ENCODE data around the gene SLC10A3. TPM values are rescaled to one million over a fixed set of nuclear protein-coding genes. Genes with fewer than 3 reads are reported as not detected.
A peak's percentile ranks its signal among the peaks of the same experiment; 100 is the strongest.

Gene SLC10A3
- total RNA-seq, 8 experiments from 2014 or later = 5.2 to 20.3 (median 9.8) TPM

- in situ Hi-C loops (cut with MboI; ENCODE audit: low pct_unique_long_range_greater_than_20kb in 2 of 9, low sequenced_read_pairs in 9 of 9, unreplicated experiment in 9 of 9) = no loop called here
- peaks cover 3 to 4% of the 10 kb centered on the region in 2 donors for H3K4me1 ChIP-seq (replicated peaks in 1 of 2)
- 40 to 80% (median 62%) methylated on average over 1 to 7 of the region's 28 CpGs; no CpG with 5 or more reads in 7 of the 10 experiments for WGBS, 10 experiments
- no peak overlapping the region for H3K4me3 ChIP-seq
- ATAC-seq (replicated peaks in 6 of 8) = peak in 3 of 8 experiments; percentile 15 to 26 (median 20)
- no peak overlapping the region for H3K27ac ChIP-seq
Measured at GRCh38 chrX:154472685-154473632, 17.5 kb downstream of the SLC10A3 start.

GRCh38 chrX:154471839-154472684 is 18.4 kb downstream of the SLC10A3 start:
- H3K27ac ChIP-seq = no peak overlapping the region
- H3K4me3 ChIP-seq = no peak overlapping the region
- no CpG with 5 or more reads among the region's 23 CpGs for WGBS, 10 experiments
- no peaks in the 10 kb centered on the region for H3K4me1 ChIP-seq (replicated peaks in 1 of 2)
- peak in 5 of 8 experiments; percentile 6 to 87 (median 19) for ATAC-seq (replicated peaks in 6 of 8)
- in situ Hi-C loops (cut with MboI; ENCODE audit: low pct_unique_long_range_greater_than_20kb in 2 of 9, low sequenced_read_pairs in 9 of 9, unreplicated experiment in 9 of 9) = no loop called here

DNA sequence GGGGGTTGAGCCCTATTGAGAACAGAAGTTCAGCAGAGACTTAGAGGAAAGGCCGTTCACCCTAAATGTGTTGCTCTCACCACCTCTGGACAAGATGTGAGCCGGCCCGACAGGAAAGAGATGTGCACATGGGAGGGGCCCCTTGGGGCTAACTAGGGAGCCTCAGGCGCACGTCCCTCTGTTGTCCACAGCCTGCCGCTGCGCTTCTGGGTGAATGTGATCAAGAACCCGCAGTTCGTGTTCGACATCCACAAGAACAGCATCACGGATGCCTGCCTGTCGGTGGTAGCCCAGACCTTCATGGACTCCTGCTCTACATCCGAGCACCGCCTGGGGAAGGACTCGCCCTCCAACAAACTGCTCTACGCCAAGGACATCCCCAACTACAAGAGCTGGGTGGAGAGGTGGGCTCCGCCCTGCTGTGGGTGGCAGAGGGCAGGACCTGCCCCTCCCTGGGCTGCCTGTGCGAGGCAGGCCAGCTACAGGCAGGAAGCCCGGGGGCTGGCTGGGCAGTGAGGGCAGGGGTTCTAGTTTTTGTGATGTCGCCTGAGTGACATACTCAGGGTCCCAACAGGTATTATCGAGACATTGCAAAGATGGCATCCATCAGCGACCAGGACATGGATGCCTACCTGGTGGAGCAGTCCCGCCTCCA is 19.4 kb downstream of the SLC10A3 start:
- WGBS, 10 experiments = 60 to 80% methylated on average over 1 of the region's 23 CpGs; no CpG with 5 or more reads in 8 of the 10 experiments
- Histone ChIP-seq H3K27ac (no peak overlapping the region), H3K4me3 (no peak overlapping the region), H3K4me1 (replicated peaks in 1 of 2) (no peaks in the 10 kb centered on the region)
- ATAC-seq (replicated peaks in 6 of 8) = no peak
- in situ Hi-C loops (cut with MboI; ENCODE audit: low pct_unique_long_range_greater_than_20kb in 2 of 9, low sequenced_read_pairs in 9 of 9, unreplicated experiment in 9 of 9) = no loop called here

DNA sequence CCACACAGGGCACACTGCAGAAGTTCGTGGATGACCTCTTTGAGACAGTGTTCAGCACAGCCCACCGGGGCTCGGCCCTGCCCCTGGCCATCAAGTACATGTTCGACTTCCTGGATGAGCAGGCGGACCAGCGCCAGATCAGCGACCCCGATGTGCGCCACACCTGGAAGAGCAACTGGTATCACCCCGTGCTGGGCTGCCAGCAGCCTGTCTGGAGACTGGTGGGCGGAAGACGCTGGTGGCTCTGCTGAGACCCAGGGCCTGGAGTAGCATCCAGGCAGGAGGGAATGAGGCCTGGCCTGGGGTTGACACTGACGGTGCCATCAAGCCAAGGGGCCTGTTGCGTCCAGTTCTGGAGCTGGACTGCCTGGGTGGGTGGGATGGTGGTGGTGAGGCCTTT is 20.0 kb downstream of the SLC10A3 start:
- Histone ChIP-seq H3K4me3 (no peak overlapping the region), H3K27ac (no peak overlapping the region), H3K4me1 (replicated peaks in 1 of 2) (no peaks in the 10 kb centered on the region)
- ATAC-seq (replicated peaks in 6 of 8) = no peak
- 95% methylated on average over 4 of the region's 14 CpGs; no CpG with 5 or more reads in 9 of the 10 experiments for WGBS, 10 experiments
- in situ Hi-C loops (cut with MboI; ENCODE audit: low pct_unique_long_range_greater_than_20kb in 2 of 9, low sequenced_read_pairs in 9 of 9, unreplicated experiment in 9 of 9) = no loop called here

GRCh38 chrX:154469880-154470279 is 20.5 kb downstream of the SLC10A3 start:
- no peak overlapping the region for H3K27ac ChIP-seq
- in situ Hi-C loops (cut with MboI; ENCODE audit: low pct_unique_long_range_greater_than_20kb in 2 of 9, low sequenced_read_pairs in 9 of 9, unreplicated experiment in 9 of 9) = no loop called here
- WGBS, 10 experiments = 85 to 91% methylated on average over 4 to 7 of the region's 18 CpGs; no CpG with 5 or more reads in 8 of the 10 experiments
- H3K4me1 ChIP-seq (replicated peaks in 1 of 2) = no peaks in the 10 kb centered on the region
- no peak overlapping the region for H3K4me3 ChIP-seq
- ATAC-seq (replicated peaks in 6 of 8) = no peak

- no peak for ATAC-seq (replicated peaks in 6 of 8)
- 100% methylated on average over 1 of the region's 9 CpGs; no CpG with 5 or more reads in 9 of the 10 experiments for WGBS, 10 experiments
- no peak overlapping the region for H3K27ac ChIP-seq
- no peak overlapping the region for H3K4me3 ChIP-seq
- in situ Hi-C loops (cut with MboI; ENCODE audit: low pct_unique_long_range_greater_than_20kb in 2 of 9, low sequenced_read_pairs in 9 of 9, unreplicated experiment in 9 of 9) = no loop called here
- H3K4me1 ChIP-seq (replicated peaks in 1 of 2) = no peaks in the 10 kb centered on the region
Measured at GRCh38 chrX:154469114-154469513, 21.3 kb downstream of the SLC10A3 start.

GRCh38 chrX:154468217-154468616 is 22.2 kb downstream of the SLC10A3 start:
- Histone ChIP-seq H3K4me3 (no peak overlapping the region), H3K4me1 (replicated peaks in 1 of 2) (no peaks in the 10 kb centered on the region), H3K27ac (no peak overlapping the region)
- in situ Hi-C loops (cut with MboI; ENCODE audit: low pct_unique_long_range_greater_than_20kb in 2 of 9, low sequenced_read_pairs in 9 of 9, unreplicated experiment in 9 of 9) = no loop called here
- ATAC-seq (replicated peaks in 6 of 8) = no peak
- no CpG with 5 or more reads among the region's 23 CpGs for WGBS, 10 experiments

DNA sequence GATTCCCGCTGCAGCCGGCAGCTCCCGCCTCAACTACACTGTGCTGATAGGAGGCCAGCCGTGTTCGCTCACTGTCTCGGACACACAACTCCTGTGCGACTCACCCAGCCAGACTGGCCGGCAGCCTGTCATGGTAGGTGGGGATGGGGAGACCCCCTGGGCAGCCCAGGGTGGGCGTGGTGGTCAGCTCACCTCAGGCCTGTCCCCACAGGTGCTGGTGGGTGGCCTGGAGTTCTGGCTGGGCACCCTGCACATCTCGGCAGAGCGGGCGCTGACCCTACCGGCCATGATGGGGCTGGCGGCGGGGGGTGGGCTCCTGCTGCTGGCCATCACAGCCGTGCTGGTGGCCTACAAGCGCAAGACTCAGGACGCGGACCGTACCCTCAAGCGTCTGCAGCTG is 22.9 kb downstream of the SLC10A3 start:
- Histone ChIP-seq H3K4me1 (replicated peaks in 1 of 2) (no peaks in the 10 kb centered on the region), H3K4me3 (no peak overlapping the region), H3K27ac (no peak overlapping the region)
- WGBS, 10 experiments = no CpG with 5 or more reads among the region's 21 CpGs
- in situ Hi-C loops (cut with MboI; ENCODE audit: low pct_unique_long_range_greater_than_20kb in 2 of 9, low sequenced_read_pairs in 9 of 9, unreplicated experiment in 9 of 9) = no loop called here
- no peak for ATAC-seq (replicated peaks in 6 of 8)

DNA sequence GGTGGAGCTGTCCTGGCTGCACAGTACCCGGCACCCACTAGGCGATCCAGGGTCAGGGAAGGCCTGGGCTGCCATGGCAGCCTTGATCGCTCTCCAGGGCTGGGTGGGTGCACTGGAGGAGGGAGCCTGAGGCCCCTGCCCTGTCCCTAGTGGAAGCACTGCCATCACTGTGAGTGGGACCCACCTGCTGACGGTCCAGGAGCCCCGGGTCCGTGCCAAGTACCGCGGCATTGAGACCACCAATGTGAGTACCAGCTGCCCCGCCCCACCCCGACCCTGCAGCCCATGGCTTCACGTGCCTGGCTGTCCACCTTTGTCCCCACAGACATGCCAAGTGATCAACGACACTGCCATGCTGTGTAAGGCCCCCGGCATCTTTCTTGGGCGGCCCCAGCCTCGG is 23.5 kb downstream of the SLC10A3 start:
- no peak for ATAC-seq (replicated peaks in 6 of 8)
- H3K4me3 ChIP-seq = no peak overlapping the region
- H3K27ac ChIP-seq = no peak overlapping the region
- peaks cover 0 to 2% of the 10 kb centered on the region in 2 donors for H3K4me1 ChIP-seq (replicated peaks in 1 of 2)
- 96% methylated on average over 5 of the region's 15 CpGs; no CpG with 5 or more reads in 9 of the 10 experiments for WGBS, 10 experiments
- in situ Hi-C loops (cut with MboI; ENCODE audit: low pct_unique_long_range_greater_than_20kb in 2 of 9, low sequenced_read_pairs in 9 of 9, unreplicated experiment in 9 of 9) = no loop called here

- Histone ChIP-seq H3K4me1 (replicated peaks in 1 of 2) (peaks cover 0 to 3% of the 10 kb centered on the region in 2 donors), H3K4me3 (no peak overlapping the region), H3K27ac (no peak overlapping the region)
- ATAC-seq (replicated peaks in 6 of 8) = no peak
- WGBS, 10 experiments = 100% methylated on average over 3 of the region's 32 CpGs; no CpG with 5 or more reads in 9 of the 10 experiments
- in situ Hi-C loops (cut with MboI; ENCODE audit: low pct_unique_long_range_greater_than_20kb in 2 of 9, low sequenced_read_pairs in 9 of 9, unreplicated experiment in 9 of 9) = no loop called here
Measured at GRCh38 chrX:154466036-154466435, 24.4 kb downstream of the SLC10A3 start.

DNA sequence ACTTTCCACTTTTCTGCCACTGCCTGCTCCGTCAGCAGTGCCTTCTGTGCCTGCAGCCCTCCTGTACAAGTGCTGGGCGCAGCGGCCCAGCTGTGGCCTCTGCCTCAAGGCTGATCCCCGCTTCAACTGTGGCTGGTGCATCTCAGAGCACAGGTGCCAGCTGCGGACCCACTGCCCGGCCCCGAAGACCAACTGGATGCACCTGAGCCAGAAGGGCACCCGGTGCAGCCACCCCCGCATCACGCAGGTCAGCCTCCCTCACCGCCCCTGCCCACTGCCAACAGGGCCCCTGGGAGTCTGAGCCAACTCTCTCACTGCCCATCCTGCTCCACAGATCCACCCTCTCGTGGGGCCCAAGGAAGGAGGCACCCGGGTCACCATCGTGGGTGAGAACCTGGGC is 24.8 kb downstream of the SLC10A3 start:
- in situ Hi-C loops (cut with MboI; ENCODE audit: low pct_unique_long_range_greater_than_20kb in 2 of 9, low sequenced_read_pairs in 9 of 9, unreplicated experiment in 9 of 9) = no loop called here
- no peak for ATAC-seq (replicated peaks in 6 of 8)
- Histone ChIP-seq H3K4me1 (replicated peaks in 1 of 2) (peaks cover 1 to 3% of the 10 kb centered on the region in 2 donors), H3K27ac (no peak overlapping the region), H3K4me3 (no peak overlapping the region)
- WGBS, 10 experiments = 67 to 93% methylated on average over 3 to 8 of the region's 14 CpGs; no CpG with 5 or more reads in 8 of the 10 experiments

DNA sequence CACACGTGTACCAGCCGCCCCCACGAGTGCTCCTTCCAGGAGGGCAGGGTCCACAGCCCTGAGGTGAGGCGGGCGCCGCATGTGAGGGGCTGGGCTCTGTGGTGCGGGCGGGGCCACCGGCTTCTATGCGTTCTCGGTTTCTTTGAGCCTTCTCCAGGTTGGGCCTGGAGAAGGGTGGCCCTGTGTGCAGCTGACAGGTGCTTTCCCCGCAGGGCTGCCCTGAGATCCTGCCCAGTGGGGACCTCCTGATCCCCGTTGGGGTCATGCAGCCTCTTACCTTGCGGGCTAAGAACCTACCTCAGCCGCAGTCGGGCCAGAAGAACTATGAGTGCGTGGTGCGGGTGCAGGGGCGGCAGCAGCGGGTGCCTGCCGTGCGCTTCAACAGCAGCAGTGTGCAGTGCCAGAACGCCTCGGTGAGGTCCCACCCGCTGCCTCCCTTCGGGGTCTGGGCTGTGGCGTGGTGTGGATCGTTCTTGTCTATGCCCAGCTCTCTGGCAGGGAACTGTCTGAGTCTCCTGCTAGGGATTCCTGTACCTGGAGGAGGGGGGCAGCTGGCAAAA is 25.5 kb downstream of the SLC10A3 start:
- Histone ChIP-seq H3K4me3 (no peak overlapping the region), H3K4me1 (replicated peaks in 1 of 2) (peaks cover 7% of the 10 kb centered on the region in 2 donors), H3K27ac (no peak overlapping the region)
- WGBS, 10 experiments = 76 to 93% methylated on average over 3 to 8 of the region's 28 CpGs; no CpG with 5 or more reads in 8 of the 10 experiments
- ATAC-seq (replicated peaks in 6 of 8) = no peak
- in situ Hi-C loops (cut with MboI; ENCODE audit: low pct_unique_long_range_greater_than_20kb in 2 of 9, low sequenced_read_pairs in 9 of 9, unreplicated experiment in 9 of 9) = no loop called here

Measured in motor neuron (in vitro differentiated cells).